Ishikawa (cell line): ENCODE measurements around the gene PTCD3.

Experiments
- CEBPB ChIP-seq: IDR thresholded peaks from 2 replicates; pipeline ENCODE4 v1.6.1; 2012
- CREB1 ChIP-seq: IDR thresholded peaks from 2 replicates; pipeline ENCODE4 v1.6.1; 2012; ENCODE audit warnings: low read depth
- EGR1 ChIP-seq: IDR thresholded peaks from 2 replicates; pipeline ENCODE4 v1.6.1; 2012
- EP300 ChIP-seq: IDR thresholded peaks from 2 replicates; pipeline ENCODE4 v1.6.1; 2012; ENCODE audit warnings: borderline replicate concordance
- FOXM1 ChIP-seq: IDR thresholded peaks from 2 replicates; pipeline ENCODE4 v1.6.1; 2012; ENCODE audit warnings: low read depth, borderline replicate concordance
- NFIC ChIP-seq: IDR thresholded peaks from 2 replicates; pipeline ENCODE4 v1.6.1; 2012
- RAD21 ChIP-seq: IDR thresholded peaks from 2 replicates; pipeline ENCODE4 v1.6.1; 2012; ENCODE audit warnings: low read depth
- TAF1 ChIP-seq: IDR thresholded peaks from 2 replicates; pipeline ENCODE4 v1.6.1; 2012; ENCODE audit warnings: low read depth, mild to moderate bottlenecking
- TCF12 ChIP-seq: IDR thresholded peaks from 2 replicates; pipeline ENCODE4 v1.6.1; 2012; ENCODE audit warnings: low read depth
- TEAD4 ChIP-seq: IDR thresholded peaks from 2 replicates; pipeline ENCODE4 v1.6.1; 2012
- YY1 ChIP-seq: IDR thresholded peaks from 2 replicates; pipeline ENCODE4 v1.6.1; 2012; ENCODE audit warnings: low read depth
- ZBTB7A ChIP-seq: IDR thresholded peaks from 2 replicates; pipeline ENCODE4 v1.6.1; 2012; ENCODE audit warnings: low read depth
- TF ChIP-seq, protein P1 (sequence below): IDR thresholded peaks from 2 replicates; pipeline ENCODE4 v1.6.1; 2012
- TF ChIP-seq, protein P2 (sequence below): IDR thresholded peaks from 2 replicates; pipeline ENCODE4 v1.6.1; 2012; ENCODE audit warnings: low read depth, mild to moderate bottlenecking
- TF ChIP-seq, protein P3 (sequence below): IDR thresholded peaks from 2 replicates; pipeline ENCODE4 v1.6.1; 2012

PTCD3 gene

DNA sequence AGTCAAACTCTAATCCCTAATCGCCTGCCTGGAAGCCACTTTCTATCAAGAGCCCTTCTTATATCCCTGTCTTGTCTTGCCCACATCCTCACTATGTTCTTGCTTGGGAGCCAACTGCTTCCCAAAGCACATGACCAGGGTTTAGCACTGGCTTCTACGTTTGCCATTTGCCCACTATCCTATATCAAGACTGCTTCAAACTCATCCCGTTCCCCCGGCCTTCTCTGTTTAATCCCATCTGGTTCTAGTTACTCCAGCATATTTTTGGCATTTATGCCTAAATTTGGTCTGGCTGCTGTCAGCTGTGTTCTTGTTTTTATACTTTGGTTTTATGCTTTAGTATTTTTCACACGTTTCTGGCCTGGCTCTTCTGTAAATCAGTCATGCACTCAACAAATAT lies 40.5 kb upstream of the PTCD3 start:
- TF ChIP-seq, protein P1, sequence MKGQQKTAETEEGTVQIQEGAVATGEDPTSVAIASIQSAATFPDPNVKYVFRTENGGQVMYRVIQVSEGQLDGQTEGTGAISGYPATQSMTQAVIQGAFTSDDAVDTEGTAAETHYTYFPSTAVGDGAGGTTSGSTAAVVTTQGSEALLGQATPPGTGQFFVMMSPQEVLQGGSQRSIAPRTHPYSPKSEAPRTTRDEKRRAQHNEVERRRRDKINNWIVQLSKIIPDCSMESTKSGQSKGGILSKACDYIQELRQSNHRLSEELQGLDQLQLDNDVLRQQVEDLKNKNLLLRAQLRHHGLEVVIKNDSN: no peak
- TF ChIP-seq FOXM1 (no peak), CREB1 (no peak), RAD21 (no peak), ZBTB7A (no peak)
- TF ChIP-seq, protein P2, sequence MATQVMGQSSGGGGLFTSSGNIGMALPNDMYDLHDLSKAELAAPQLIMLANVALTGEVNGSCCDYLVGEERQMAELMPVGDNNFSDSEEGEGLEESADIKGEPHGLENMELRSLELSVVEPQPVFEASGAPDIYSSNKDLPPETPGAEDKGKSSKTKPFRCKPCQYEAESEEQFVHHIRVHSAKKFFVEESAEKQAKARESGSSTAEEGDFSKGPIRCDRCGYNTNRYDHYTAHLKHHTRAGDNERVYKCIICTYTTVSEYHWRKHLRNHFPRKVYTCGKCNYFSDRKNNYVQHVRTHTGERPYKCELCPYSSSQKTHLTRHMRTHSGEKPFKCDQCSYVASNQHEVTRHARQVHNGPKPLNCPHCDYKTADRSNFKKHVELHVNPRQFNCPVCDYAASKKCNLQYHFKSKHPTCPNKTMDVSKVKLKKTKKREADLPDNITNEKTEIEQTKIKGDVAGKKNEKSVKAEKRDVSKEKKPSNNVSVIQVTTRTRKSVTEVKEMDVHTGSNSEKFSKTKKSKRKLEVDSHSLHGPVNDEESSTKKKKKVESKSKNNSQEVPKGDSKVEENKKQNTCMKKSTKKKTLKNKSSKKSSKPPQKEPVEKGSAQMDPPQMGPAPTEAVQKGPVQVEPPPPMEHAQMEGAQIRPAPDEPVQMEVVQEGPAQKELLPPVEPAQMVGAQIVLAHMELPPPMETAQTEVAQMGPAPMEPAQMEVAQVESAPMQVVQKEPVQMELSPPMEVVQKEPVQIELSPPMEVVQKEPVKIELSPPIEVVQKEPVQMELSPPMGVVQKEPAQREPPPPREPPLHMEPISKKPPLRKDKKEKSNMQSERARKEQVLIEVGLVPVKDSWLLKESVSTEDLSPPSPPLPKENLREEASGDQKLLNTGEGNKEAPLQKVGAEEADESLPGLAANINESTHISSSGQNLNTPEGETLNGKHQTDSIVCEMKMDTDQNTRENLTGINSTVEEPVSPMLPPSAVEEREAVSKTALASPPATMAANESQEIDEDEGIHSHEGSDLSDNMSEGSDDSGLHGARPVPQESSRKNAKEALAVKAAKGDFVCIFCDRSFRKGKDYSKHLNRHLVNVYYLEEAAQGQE: no peak

DNA sequence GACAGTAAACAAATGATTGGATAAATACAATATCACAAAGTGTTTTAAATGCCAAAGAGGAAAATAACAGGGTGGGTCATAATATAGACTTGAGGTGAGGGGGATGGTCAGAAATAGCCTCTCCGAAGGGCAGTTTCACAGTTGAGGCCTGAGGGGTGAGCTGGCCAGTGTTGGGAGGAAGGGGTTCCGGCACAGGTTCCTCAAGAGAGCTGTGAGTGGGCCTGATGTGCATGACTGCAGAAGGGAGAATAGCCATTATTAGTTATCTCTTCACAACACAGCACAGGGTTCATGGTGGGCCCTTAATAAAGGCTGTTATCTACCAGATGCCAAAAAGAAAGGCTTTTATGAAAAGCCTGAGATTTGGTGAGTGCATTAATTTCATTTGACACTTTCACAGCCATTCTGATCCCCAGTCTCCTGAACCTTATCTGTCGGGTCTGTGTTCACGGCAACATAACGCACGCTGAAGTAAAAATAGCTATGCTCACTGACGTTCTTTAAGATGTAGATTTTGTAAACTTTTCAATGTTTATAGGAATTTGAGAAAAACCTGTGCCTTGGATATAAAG lies 39.9 kb upstream of the PTCD3 start:
- no peak for TF ChIP-seq NFIC
- TF ChIP-seq, protein P3, sequence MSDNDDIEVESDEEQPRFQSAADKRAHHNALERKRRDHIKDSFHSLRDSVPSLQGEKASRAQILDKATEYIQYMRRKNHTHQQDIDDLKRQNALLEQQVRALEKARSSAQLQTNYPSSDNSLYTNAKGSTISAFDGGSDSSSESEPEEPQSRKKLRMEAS: no peak
- TF ChIP-seq, protein P1: no peak
- no peak for TF ChIP-seq ZBTB7A
- no peak for TF ChIP-seq TCF12
- no peak for TF ChIP-seq TAF1
- TF ChIP-seq, protein P2: no peak
- no peak for TF ChIP-seq EGR1
- no peak for TF ChIP-seq TEAD4
- no peak for TF ChIP-seq EP300
- TF ChIP-seq CREB1: no peak
- TF ChIP-seq FOXM1: no peak
- TF ChIP-seq CEBPB: no peak
- TF ChIP-seq RAD21: no peak
- TF ChIP-seq YY1: no peak

DNA sequence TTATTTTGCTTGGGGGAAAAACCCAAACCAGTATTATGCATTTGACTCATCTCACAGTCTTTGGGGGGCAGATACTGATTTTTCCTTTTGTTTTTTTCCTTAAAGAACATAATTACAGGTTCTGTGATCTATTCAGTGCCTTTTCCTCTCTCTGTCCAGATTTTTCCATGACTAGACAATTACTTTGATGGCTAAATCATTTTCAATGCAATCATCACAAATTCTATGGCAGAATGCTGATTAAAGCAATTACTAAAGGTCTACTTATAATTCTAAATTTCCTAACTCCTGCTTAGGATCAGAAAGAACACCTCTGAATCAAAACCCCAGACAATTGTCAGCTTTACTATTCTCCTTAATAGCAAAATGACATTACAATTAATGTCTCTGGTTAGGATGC lies 39.1 kb upstream of the PTCD3 start:
- TF ChIP-seq CEBPB (no peak), EGR1 (no peak), YY1 (no peak), NFIC (no peak), TEAD4 (no peak), ZBTB7A (no peak), RAD21 (no peak), TCF12 (no peak)
- TF ChIP-seq, protein P3: no peak
- TF ChIP-seq, protein P1: no peak

DNA sequence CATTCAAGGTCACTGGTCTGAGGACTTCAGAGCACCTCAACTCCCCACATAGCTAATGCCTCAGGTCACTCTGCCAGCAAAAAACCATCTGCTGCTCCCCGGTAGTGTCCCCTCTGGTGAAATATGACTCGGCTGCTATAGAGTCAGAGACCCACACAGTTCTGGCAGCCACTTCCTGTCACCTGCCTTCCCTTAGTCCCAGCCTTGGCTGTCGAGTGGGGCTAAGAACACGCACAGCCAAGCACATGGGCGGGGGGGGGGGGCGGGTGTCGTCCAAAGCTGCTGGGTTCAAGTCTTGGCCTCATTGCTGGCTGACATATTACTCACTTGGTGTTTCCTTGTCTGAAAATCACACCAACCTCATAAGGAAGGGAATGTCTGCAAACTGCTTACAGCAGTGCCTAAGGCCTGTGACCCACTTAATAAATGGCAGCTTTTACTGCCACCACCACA lies 37.9 kb upstream of the PTCD3 start:
- TF ChIP-seq, protein P2: no peak
- TF ChIP-seq ZBTB7A (no peak), RAD21 (no peak), TCF12 (no peak), TEAD4 (no peak), FOXM1 (no peak)
- TF ChIP-seq, protein P3: no peak
